GM23338 (cell line): ENCODE data around the gene SH3GL3.

ENCODE experiments used
- EZH2 ChIP-seq: fragments of 200-600 bp; sonication (generic); IDR thresholded peaks from one replicate; pipeline ENCODE4 v1.8.0; 2017; ENCODE audit warnings: antibody characterized with exemption, mild to moderate bottlenecking, low read depth; ENCODE audit not compliant: unreplicated experiment
- JUNB ChIP-seq: IDR thresholded peaks from one replicate; pipeline ENCODE4 v1.6.1; 2016; ENCODE audit warnings: antibody characterized with exemption; ENCODE audit not compliant: unreplicated experiment
- POLR2AphosphoS5 ChIP-seq: IDR thresholded peaks from 2 replicates; pipeline ENCODE4 v1.6.1; 2016; ENCODE audit warnings: antibody characterized with exemption, low read depth
- STAT1 ChIP-seq: IDR thresholded peaks from one replicate; pipeline ENCODE4 v1.6.1; 2016; ENCODE audit warnings: antibody characterized with exemption; ENCODE audit not compliant: unreplicated experiment
- TF ChIP-seq, protein P1 (sequence below), 2 experiments: fragments of 200-600 bp in 1 of 2; sonication (generic) in 1 of 2; conservative IDR thresholded peaks; 2 replicates each; pipeline versions ENCODE4 v1.5.1 to v1.6.1; 2016 to 2017; ENCODE audit warnings: antibody characterized with exemption in 2 of 2, low read depth in 2 of 2, mild to moderate bottlenecking in 2 of 2, moderate library complexity in 1 of 2

DNA sequence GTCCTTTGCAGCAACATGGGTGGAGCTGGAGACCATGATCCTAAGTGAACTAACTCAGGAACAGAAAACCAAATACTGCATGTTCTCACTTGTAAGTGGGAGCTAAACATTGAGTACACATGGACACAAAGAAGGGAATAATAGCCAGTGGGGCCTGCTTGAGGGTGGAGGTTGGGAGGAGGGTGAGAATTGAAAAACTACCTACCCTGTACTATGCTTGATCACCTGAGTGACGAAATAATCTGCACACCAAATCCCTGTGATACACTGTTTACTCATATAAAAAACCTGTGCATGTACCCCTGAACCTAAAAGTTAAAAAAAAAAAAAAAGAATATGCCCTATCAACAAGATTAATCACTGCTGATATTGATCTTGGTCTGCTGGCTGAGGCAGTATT is 148.1 kb downstream of the SH3GL3 start:
- TF ChIP-seq STAT1 (no peak), JUNB (no peak), POLR2AphosphoS5 (no peak), EZH2 (no peak)
- TF ChIP-seq, protein P1, sequence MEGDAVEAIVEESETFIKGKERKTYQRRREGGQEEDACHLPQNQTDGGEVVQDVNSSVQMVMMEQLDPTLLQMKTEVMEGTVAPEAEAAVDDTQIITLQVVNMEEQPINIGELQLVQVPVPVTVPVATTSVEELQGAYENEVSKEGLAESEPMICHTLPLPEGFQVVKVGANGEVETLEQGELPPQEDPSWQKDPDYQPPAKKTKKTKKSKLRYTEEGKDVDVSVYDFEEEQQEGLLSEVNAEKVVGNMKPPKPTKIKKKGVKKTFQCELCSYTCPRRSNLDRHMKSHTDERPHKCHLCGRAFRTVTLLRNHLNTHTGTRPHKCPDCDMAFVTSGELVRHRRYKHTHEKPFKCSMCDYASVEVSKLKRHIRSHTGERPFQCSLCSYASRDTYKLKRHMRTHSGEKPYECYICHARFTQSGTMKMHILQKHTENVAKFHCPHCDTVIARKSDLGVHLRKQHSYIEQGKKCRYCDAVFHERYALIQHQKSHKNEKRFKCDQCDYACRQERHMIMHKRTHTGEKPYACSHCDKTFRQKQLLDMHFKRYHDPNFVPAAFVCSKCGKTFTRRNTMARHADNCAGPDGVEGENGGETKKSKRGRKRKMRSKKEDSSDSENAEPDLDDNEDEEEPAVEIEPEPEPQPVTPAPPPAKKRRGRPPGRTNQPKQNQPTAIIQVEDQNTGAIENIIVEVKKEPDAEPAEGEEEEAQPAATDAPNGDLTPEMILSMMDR (conservative IDR thresholded peaks at IDR 0.05; ENCODE audit: low read depth in 2 of 2) = no peak
